GM10266 (cell line): Measurements from ENCODE around the gene RNF224.

Experiments
- DNase-seq: peaks from one replicate; pipeline ENCODE4 v3.0.0; 2012; ENCODE audit errors: extremely low spot score
- CTCF ChIP-seq: IDR thresholded peaks from 2 replicates; pipeline ENCODE4 v1.5.1; 2012; ENCODE audit warnings: mild to moderate bottlenecking, low read depth; ENCODE audit not compliant: control insufficient read depth, insufficient read depth; ENCODE audit errors: missing control alignments

RNF224 gene

GRCh38 chr9:137182836-137183235, 44.5 kb upstream of the RNF224 start:
- TF ChIP-seq CTCF = no peak
- no peak for DNase-seq

- TF ChIP-seq CTCF = no peak
- DNase-seq = no peak
Observed at GRCh38 chr9:137183980-137184595, 43.2 kb upstream of the RNF224 start.

GRCh38 chr9:137184881-137185660, 42.2 kb upstream of the RNF224 start:
- TF ChIP-seq CTCF = no peak
- no peak for DNase-seq

DNA sequence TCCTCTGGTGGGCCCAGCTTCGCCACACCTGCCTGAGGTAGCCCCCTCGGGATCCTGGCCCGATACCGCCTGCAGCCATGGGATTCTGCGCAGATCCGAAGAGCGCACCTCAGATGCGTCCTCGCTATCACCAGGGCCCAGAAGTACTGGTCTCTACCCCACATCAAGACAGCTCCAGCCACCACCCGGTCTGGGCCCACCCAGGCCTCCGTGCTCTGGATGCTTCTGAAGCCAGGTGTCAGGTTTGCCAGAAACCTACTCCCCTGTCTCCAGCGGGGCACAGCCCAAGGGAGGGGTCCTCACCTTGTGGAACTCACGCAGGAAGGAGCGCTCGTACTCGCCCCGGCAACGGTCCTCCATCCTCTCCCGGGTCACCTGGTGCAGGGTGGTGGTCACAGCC, 41.4 kb upstream of the RNF224 start:
- DNase-seq = no peak

GRCh38 chr9:137186385-137186784, 40.9 kb upstream of the RNF224 start:
- no peak for TF ChIP-seq CTCF
- no peak for DNase-seq

More for the DNA sequence above, 41.4 kb upstream of the RNF224 start:
- TF ChIP-seq CTCF = no peak

- TF ChIP-seq CTCF = no peak
- DNase-seq = no peak
Observed at GRCh38 chr9:137187386-137187785, 39.9 kb upstream of the RNF224 start.

DNA sequence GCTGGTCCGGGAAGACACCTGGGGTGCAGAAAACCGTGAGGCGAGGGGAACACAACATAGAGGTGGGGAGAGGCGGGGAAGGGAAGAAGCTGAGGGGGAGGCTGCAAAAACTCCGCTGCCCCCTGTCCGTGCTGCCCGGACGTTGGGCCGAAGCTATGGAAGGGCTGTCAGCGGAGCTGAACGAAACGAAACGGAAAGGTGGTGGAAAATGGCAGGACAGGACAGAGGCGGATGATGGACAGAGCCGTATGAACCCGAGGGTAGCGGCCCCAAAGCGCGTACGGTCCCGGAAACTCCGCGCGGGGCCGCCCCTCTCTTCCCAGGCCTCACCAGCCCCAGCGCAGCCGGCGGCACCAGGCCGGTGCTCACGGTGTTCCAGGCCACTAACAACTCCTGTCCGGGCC, 39.2 kb upstream of the RNF224 start:
- no peak for DNase-seq
- TF ChIP-seq CTCF = no peak
